ENCODE results near the gene ZEB1. TPM values are rescaled to one million over a fixed set of nuclear protein-coding genes. Genes with fewer than 3 reads are reported as not detected.

ZEB1 gene
- total and polyA plus RNA-seq, 9 of the 15 experiments (the other 6 are each of a cell fraction or from before 2014, with no cell fraction given) = 2.1 to 8.4 (median 4.9) TPM

GRCh38 chr10:31314256-31315150, 4.5 kb upstream of the ZEB1 start:
- H2AFZ ChIP-seq (ENCODE audit: low read depth, low read length) = no peak overlapping the region
- no peak for FAIRE-seq
- DNase-seq (ENCODE audit: extremely low read depth in 1 of 4, low spot score in 3 of 4) = no peak
- peaks cover 8% of the 10 kb centered on the region; the same call in 2 of the 3 replicates for H3K79me2 ChIP-seq (ENCODE audit: control insufficient read depth, insufficient read depth, low read length)
- no peak overlapping the region for H3K4me2 ChIP-seq (ENCODE audit: insufficient read depth, low read length)
- ChIA-PET CTCF (ENCODE audit: low intra/inter-chr PET ratio) (no interaction called here), POLR2A (no interaction called here)
- H3K9ac ChIP-seq (ENCODE audit: insufficient read depth in 1 of 2, low read depth in 2 of 2, low read length in 2 of 2) = no peak overlapping the region
- no peaks in the 10 kb centered on the region for H3K27me3 ChIP-seq (ENCODE audit: control insufficient read depth in 2 of 2, insufficient read depth in 2 of 2, low read length in 2 of 2)
- no peaks in the 10 kb centered on the region for H4K20me1 ChIP-seq (replicated peaks; ENCODE audit: control insufficient read depth, insufficient read depth, low read length)
- H3K27ac ChIP-seq (ENCODE audit: extremely low read depth, low read depth, low read length) = no peak overlapping the region
- peaks cover 3 to 11% of the 10 kb centered on the region in 2 experiments; a peak in 2 of 5 replicates for H3K4me1 ChIP-seq (replicated peaks in 1 of 2; ENCODE audit: control insufficient read depth in 2 of 2, insufficient read depth in 2 of 2, low read length in 2 of 2)
- intact Hi-C loops (cut with micrococcal nuclease) (no loop called here), in situ Hi-C loops (cut with MboI) (no loop called here)
- 39% methylated on average over 8 of the region's 8 CpGs for WGBS (ENCODE audit: insufficient coverage, low coverage, missing lambda C conversion rate)
- no peak overlapping the region for H3K4me3 ChIP-seq
- BruUV-seq (replicated peaks) = no TSS peak
- H3K9me1 ChIP-seq (ENCODE audit: control insufficient read depth, insufficient read depth, low read length) = no peaks in the 10 kb centered on the region
- no peaks in the 10 kb centered on the region for H3K36me3 ChIP-seq (ENCODE audit: control insufficient read depth, insufficient read depth, low read length)
- ATAC-seq = no peak
- H3K9me3 ChIP-seq (replicated peaks; ENCODE audit: control insufficient read depth, insufficient read depth, low read depth, low read length) = no peaks in the 10 kb centered on the region
- TF ChIP-seq ZSCAN32 (CRISPR knock-in tag; IDR thresholded peaks at IDR 0.05) (no peak), DIDO1 (tag; IDR thresholded peaks at IDR 0.05; ENCODE audit: low read depth) (no peak), ATF4 (CRISPR knock-in tag; IDR thresholded peaks at IDR 0.05) (no peak), SRSF1 (IDR thresholded peaks at IDR 0.05; ENCODE audit: low read depth, low read length) (no peak), ID3 (CRISPR knock-in tag; IDR thresholded peaks at IDR 0.05) (no peak), ID3 (tag; IDR thresholded peaks at IDR 0.05) (no peak), NR2F6 (CRISPR knock-in tag; IDR thresholded peaks at IDR 0.05) (no peak), ZNF766 (CRISPR knock-in tag; conservative IDR thresholded peaks at IDR 0.05) (no peak), UBTF (IDR thresholded peaks at IDR 0.05; ENCODE audit: borderline replicate concordance in 1 of 2, low read depth in 2 of 2, low read length in 2 of 2) (no peak), ZNF589 (CRISPR knock-in tag; IDR thresholded peaks at IDR 0.05; ENCODE audit: low read depth) (no peak), MLLT1 (IDR thresholded peaks at IDR 0.05) (no peak), RNF2 (IDR thresholded peaks at IDR 0.05) (no peak), NCOA4 (IDR thresholded peaks at IDR 0.05; ENCODE audit: partially characterized antibody) (no peak), ILK (tag; IDR thresholded peaks at IDR 0.05; ENCODE audit: borderline replicate concordance, low read depth) (no peak), TGIF2 (CRISPR knock-in tag; IDR thresholded peaks at IDR 0.05) (no peak), ETV5 (CRISPR knock-in tag; IDR thresholded peaks at IDR 0.05; ENCODE audit: low read depth) (no peak)
